Activated B cell treated with CpG ODN at 0.5 μM for 24 hours (primary cell): Measurements from ENCODE around the gene ANKS1A. TPM values are rescaled to one million over a fixed set of nuclear protein-coding genes. Genes with fewer than 3 reads are reported as not detected.

ENCODE experiments used
- ATAC-seq: fragments of 200-7000 bp; cut with Tn5 transposase; one replicate; pipeline ENCODE4 v1.10.0; 2021; ENCODE audit warnings: low read depth, mild to moderate bottlenecking, moderate library complexity
- CTCF ChIA-PET: fragments of 350-600 bp; sonication (Branson Sonifier 250); formaldehyde crosslinking; loops from one replicate; lab custom pipeline; 2021; ENCODE audit warnings: antibody characterized with exemption; lab: Charles Lee
- POLR2A ChIA-PET: fragments of 350-600 bp; sonication (Branson Sonifier 250); formaldehyde crosslinking; loops from one replicate; lab custom pipeline; 2021; ENCODE audit warnings: antibody characterized with exemption; lab: Charles Lee
- DNase-seq: peaks from one replicate; pipeline ENCODE4 v3.0.0; 2022
- H3K27ac Mint-ChIP-seq: one replicate; pipeline ENCODE4 v1.8.0; 2020; ENCODE audit warnings: mixed read lengths
- H3K27me3 Mint-ChIP-seq: one replicate; pipeline ENCODE4 v1.8.0; 2021; ENCODE audit warnings: mixed read lengths
- H3K36me3 Mint-ChIP-seq: one replicate; pipeline ENCODE4 v1.8.0; 2021; ENCODE audit warnings: low read depth, mixed read lengths
- H3K4me1 Mint-ChIP-seq: one replicate; pipeline ENCODE4 v1.8.0; 2021; ENCODE audit warnings: mixed read lengths
- H3K4me3 Mint-ChIP-seq: one replicate; pipeline ENCODE4 v1.8.0; 2020; ENCODE audit warnings: mild to moderate bottlenecking, mixed read lengths
- H3K9me3 Mint-ChIP-seq: one replicate; pipeline ENCODE4 v1.8.0; 2020; ENCODE audit warnings: mixed read lengths
- CTCF ChIP-seq: fragments of 200-600 bp; IDR thresholded peaks from one replicate; pipeline ENCODE4 v1.8.0; 2022; ENCODE audit warnings: antibody characterized with exemption, mild to moderate bottlenecking
- intact Hi-C: fragments of 100-400 bp; cut with micrococcal nuclease; formaldehyde crosslinking; loops from one replicate; pipeline ENCODE4 v1.15.1; 2024
- total RNA-seq: library from RNA; stranded (reverse); gene quantifications from 2 replicates; pipeline ENCODE4 v1.2.3, GENCODE V29; 2022

ANKS1A gene
- total RNA-seq, 1 donor from 2014 or later, result 12.6 TPM

- no peak overlapping the region for H3K27ac Mint-ChIP-seq
- H3K9me3 Mint-ChIP-seq, result no peaks in the 10 kb centered on the region
- no peak for ATAC-seq
- no peak for DNase-seq
- intact Hi-C loops, result no loop called here
- TF ChIP-seq CTCF, result no peak
- no peaks in the 10 kb centered on the region for H3K27me3 Mint-ChIP-seq
- peaks cover 31% of the 10 kb centered on the region for H3K36me3 Mint-ChIP-seq
- CTCF ChIA-PET, result no interaction called here
- H3K4me3 Mint-ChIP-seq, result no peak overlapping the region
- no peaks in the 10 kb centered on the region for H3K4me1 Mint-ChIP-seq
- POLR2A ChIA-PET, result no interaction called here
Observed at GRCh38 chr6:35014786-35015185, 125.7 kb downstream of the ANKS1A start.

GRCh38 chr6:35015476-35015875 is 126.4 kb downstream of the ANKS1A start:
- no peak overlapping the region for H3K27ac Mint-ChIP-seq
- H3K36me3 Mint-ChIP-seq, result peaks cover 32% of the 10 kb centered on the region
- DNase-seq (no peak), ATAC-seq (no peak)
- POLR2A ChIA-PET, result no interaction called here
- no peak for TF ChIP-seq CTCF
- no peak overlapping the region for H3K4me3 Mint-ChIP-seq
- intact Hi-C loops, result no loop called here
- H3K4me1 Mint-ChIP-seq, result no peaks in the 10 kb centered on the region
- CTCF ChIA-PET, result interaction anchor here (0.6 kb wide), 1 partner anchor 71 kb away, joined by 4 read pairs; no protein-coding TSS in a partner anchor
- H3K27me3 Mint-ChIP-seq, result no peaks in the 10 kb centered on the region
- no peaks in the 10 kb centered on the region for H3K9me3 Mint-ChIP-seq

- Mint-ChIP-seq H3K4me3 (no peak overlapping the region), H3K27ac (no peak overlapping the region), H3K36me3 (peaks cover 32% of the 10 kb centered on the region), H3K4me1 (no peaks in the 10 kb centered on the region), H3K27me3 (no peaks in the 10 kb centered on the region), H3K9me3 (no peaks in the 10 kb centered on the region)
- no peak for TF ChIP-seq CTCF
- CTCF ChIA-PET, result interaction anchor here (0.6 kb wide), 1 partner anchor 71 kb away, joined by 4 read pairs; no protein-coding TSS in a partner anchor
- POLR2A ChIA-PET, result no interaction called here
- ATAC-seq, result no peak
- DNase-seq, result no peak
- intact Hi-C loops, result no loop called here
Observed at GRCh38 chr6:35015996-35016395, 126.9 kb downstream of the ANKS1A start.

GRCh38 chr6:35016502-35017321 is 127.7 kb downstream of the ANKS1A start:
- TF ChIP-seq CTCF, result no peak
- ChIA-PET POLR2A (no interaction called here), CTCF (no interaction called here)
- Mint-ChIP-seq H3K4me1 (no peaks in the 10 kb centered on the region), H3K4me3 (no peak overlapping the region), H3K36me3 (peaks cover 33% of the 10 kb centered on the region), H3K27me3 (no peaks in the 10 kb centered on the region), H3K27ac (no peak overlapping the region), H3K9me3 (no peaks in the 10 kb centered on the region)
- DNase-seq (no peak), ATAC-seq (no peak)
- intact Hi-C loops, result no loop called here

- H3K9me3 Mint-ChIP-seq, result no peaks in the 10 kb centered on the region
- intact Hi-C loops, result no loop called here
- ChIA-PET CTCF (no interaction called here), POLR2A (no interaction called here)
- H3K4me1 Mint-ChIP-seq, result no peaks in the 10 kb centered on the region
- TF ChIP-seq CTCF, result no peak
- H3K27me3 Mint-ChIP-seq, result no peaks in the 10 kb centered on the region
- no peak for DNase-seq
- peaks cover 35% of the 10 kb centered on the region for H3K36me3 Mint-ChIP-seq
- no peak overlapping the region for H3K4me3 Mint-ChIP-seq
- ATAC-seq, result no peak
- no peak overlapping the region for H3K27ac Mint-ChIP-seq
Observed at GRCh38 chr6:35017411-35018181, 128.5 kb downstream of the ANKS1A start.
